Endothelial cell (in vitro differentiated cells): ENCODE data around the gene DNAH17. TPM values are rescaled to one million over a fixed set of nuclear protein-coding genes. Genes with fewer than 3 reads are reported as not detected.
"Not testable (repeated sequence)": the region's sequence is repeated elsewhere in the genome, so short reads cannot be mapped to it uniquely, and the experiment has no call there.

ENCODE experiments used
- DNase-seq: peaks from one replicate; pipeline ENCODE4 v3.0.0; 2021; ENCODE audit warnings: low spot score
- H3K27ac Mint-ChIP-seq: one replicate; pipeline ENCODE4 v1.8.0; 2021; ENCODE audit warnings: mixed read lengths, inconsistent platforms; ENCODE audit not compliant: unreplicated experiment
- H3K27me3 Mint-ChIP-seq: one replicate; pipeline ENCODE4 v1.8.0; 2021; ENCODE audit warnings: mild to moderate bottlenecking, moderate library complexity, mixed read lengths, inconsistent platforms; ENCODE audit not compliant: unreplicated experiment
- H3K36me3 Mint-ChIP-seq: one replicate; pipeline ENCODE4 v1.8.0; 2021; ENCODE audit warnings: mild to moderate bottlenecking, low read depth, mixed read lengths, inconsistent platforms; ENCODE audit not compliant: unreplicated experiment
- H3K4me1 Mint-ChIP-seq: one replicate; pipeline ENCODE4 v1.8.0; 2021; ENCODE audit warnings: mild to moderate bottlenecking, mixed read lengths, inconsistent platforms; ENCODE audit not compliant: unreplicated experiment
- H3K4me3 Mint-ChIP-seq: one replicate; pipeline ENCODE4 v1.8.0; 2021; ENCODE audit warnings: mild to moderate bottlenecking, mixed read lengths, inconsistent platforms; ENCODE audit not compliant: unreplicated experiment
- H3K9me3 Mint-ChIP-seq: one replicate; pipeline ENCODE4 v1.8.0; 2021; ENCODE audit warnings: mixed read lengths, inconsistent platforms; ENCODE audit not compliant: unreplicated experiment
- total RNA-seq: library from RNA; stranded (reverse); fragmentation: NEBNext Ultra II Directional; extraction: Animal tissue kit (Norgen Biotek cat#: 25700); gene quantifications from one replicate; pipeline ENCODE4 v1.2.1, GENCODE V29; 2021; ENCODE audit not compliant: unreplicated experiment
- TF ChIP-seq, protein P1 (sequence below): fragments of 200-600 bp; sonication (generic); IDR thresholded peaks from one replicate; pipeline ENCODE4 v1.5.0; 2021; ENCODE audit warnings: antibody characterized with exemption; ENCODE audit not compliant: unreplicated experiment

DNAH17 gene
- total RNA-seq, 1 donor from 2014 or later: 1.0 TPM

DNA sequence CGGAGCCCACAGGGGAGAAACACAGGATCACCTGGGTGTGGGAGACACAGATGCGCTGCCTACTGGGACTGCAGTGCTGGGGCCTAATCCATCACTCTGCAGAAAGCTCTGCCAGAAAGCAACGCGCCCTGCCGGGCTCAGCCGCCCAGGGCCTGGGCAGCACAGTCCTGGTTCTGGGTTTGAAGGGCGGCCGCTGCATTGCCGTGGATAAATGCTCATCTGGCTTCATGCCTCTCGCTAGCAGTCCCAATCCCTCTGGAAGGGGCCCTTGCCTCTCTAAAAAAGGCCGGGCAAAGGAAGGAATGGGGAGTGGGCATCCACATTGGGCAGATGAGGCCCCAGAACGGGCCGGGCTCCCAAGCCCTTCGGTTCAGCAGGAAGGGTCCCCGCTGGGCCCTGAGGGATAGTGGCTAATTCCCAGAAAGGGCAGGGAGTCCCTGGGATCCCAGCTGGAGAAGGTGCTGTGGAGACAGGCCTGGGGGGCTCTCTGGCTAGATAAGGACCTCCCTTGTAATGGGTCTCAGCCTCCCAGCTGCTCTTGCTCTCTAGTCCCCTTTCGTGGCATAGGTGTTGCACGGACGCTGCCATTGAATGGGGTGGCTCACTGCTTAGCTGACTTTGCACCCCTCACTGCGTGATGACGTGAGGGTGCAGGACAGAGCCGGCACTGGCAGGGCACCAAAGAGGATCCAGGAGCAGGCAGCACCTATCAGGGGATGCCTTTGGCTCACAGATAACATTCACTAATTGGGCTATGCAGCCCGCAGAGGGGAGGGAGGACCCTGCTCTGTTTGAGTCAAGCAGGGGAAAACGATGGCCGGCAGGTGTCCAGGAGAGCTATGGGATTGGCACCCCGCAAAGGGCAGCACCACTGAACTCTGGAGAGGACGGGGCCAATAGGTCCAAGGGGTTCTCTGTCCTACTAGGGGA is 110.1 kb downstream of the DNAH17 start:
- no peak for DNase-seq
- Mint-ChIP-seq H3K9me3 (no peaks in the 10 kb centered on the region), H3K4me3 (no peak overlapping the region), H3K27ac (no peak overlapping the region), H3K36me3 (no peaks in the 10 kb centered on the region), H3K27me3 (peaks cover 4% of the 10 kb centered on the region), H3K4me1 (no peaks in the 10 kb centered on the region)
- TF ChIP-seq, protein P1, sequence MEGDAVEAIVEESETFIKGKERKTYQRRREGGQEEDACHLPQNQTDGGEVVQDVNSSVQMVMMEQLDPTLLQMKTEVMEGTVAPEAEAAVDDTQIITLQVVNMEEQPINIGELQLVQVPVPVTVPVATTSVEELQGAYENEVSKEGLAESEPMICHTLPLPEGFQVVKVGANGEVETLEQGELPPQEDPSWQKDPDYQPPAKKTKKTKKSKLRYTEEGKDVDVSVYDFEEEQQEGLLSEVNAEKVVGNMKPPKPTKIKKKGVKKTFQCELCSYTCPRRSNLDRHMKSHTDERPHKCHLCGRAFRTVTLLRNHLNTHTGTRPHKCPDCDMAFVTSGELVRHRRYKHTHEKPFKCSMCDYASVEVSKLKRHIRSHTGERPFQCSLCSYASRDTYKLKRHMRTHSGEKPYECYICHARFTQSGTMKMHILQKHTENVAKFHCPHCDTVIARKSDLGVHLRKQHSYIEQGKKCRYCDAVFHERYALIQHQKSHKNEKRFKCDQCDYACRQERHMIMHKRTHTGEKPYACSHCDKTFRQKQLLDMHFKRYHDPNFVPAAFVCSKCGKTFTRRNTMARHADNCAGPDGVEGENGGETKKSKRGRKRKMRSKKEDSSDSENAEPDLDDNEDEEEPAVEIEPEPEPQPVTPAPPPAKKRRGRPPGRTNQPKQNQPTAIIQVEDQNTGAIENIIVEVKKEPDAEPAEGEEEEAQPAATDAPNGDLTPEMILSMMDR: no peak

DNA sequence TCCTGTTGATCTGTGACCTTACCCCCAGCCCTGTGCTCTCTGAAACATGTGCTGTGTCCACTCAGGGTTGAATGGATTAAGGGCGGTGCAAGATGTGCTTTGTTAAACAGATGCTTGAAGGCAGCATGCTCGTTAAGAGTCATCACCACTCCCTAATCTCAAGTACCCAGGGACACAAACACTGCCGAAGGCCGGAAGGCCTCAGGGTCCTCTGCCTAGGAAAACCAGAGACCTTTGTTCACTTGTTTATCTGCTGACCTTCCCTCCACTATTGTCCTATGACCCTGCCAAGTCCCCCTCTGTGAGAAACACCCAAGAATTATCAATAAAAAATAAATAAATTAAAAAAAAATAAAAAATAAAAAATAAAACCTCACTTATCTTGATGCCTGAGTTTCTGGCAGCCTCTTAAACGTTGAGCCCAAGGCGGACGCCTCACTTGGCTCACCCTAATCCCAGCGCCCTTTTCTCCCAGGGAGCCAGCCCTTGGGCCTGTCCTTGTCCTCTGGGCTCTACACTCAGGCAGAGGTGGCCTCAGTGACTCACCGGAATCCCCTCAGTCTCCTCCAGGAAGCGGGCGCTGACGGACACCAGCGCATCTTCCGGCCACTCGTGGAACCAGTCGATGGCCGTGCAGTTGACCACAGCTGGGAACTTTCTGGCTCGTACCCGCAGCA is 110.9 kb downstream of the DNAH17 start:
- not testable (repeated sequence) for DNase-seq, H3K27me3 Mint-ChIP-seq, H3K36me3 Mint-ChIP-seq, H3K9me3 Mint-ChIP-seq, H3K4me3 Mint-ChIP-seq, H3K4me1 Mint-ChIP-seq, H3K27ac Mint-ChIP-seq

DNA sequence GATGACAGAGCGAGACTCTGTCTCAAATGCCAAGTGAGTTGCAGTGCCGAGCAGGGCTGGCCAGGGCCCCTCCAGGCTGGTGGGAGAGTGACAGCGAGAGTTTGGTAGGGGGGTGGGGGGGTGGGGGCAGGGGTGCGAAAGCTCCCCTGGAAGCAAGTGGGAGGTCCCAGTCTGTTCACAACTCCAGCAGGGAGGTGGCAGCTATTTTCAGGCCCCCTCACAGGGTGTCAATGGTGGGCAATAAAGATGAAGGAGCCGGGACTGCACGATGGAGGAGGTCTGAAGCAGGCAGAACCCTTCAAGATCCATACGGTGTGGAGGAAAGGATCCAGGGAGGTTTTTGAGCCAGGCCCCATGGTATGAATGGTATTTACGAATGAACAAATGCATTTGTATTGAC is 115.0 kb downstream of the DNAH17 start:
- Mint-ChIP-seq H3K9me3 (no peaks in the 10 kb centered on the region), H3K36me3 (no peaks in the 10 kb centered on the region), H3K27ac (no peak overlapping the region), H3K4me3 (no peak overlapping the region), H3K4me1 (no peaks in the 10 kb centered on the region), H3K27me3 (peaks cover 5% of the 10 kb centered on the region)
- DNase-seq: no peak
- TF ChIP-seq, protein P1: no peak

DNA sequence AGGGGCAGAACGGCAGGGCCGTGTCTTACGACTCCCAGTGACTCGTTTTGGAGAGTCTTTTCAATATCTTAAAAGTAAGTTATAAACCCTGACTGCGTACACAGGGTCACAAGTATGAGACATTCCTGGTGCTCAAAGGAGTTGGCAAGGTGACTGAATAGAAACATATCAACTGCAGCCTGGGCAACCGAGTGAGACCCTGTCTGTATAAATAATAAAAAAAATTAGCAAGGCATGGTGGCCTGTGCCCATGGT is 115.5 kb downstream of the DNAH17 start:
- Mint-ChIP-seq H3K27ac (no peak overlapping the region), H3K9me3 (no peaks in the 10 kb centered on the region), H3K27me3 (peaks cover 5% of the 10 kb centered on the region), H3K4me3 (no peak overlapping the region), H3K36me3 (no peaks in the 10 kb centered on the region), H3K4me1 (no peaks in the 10 kb centered on the region)
- TF ChIP-seq, protein P1: no peak
- no peak for DNase-seq

DNA sequence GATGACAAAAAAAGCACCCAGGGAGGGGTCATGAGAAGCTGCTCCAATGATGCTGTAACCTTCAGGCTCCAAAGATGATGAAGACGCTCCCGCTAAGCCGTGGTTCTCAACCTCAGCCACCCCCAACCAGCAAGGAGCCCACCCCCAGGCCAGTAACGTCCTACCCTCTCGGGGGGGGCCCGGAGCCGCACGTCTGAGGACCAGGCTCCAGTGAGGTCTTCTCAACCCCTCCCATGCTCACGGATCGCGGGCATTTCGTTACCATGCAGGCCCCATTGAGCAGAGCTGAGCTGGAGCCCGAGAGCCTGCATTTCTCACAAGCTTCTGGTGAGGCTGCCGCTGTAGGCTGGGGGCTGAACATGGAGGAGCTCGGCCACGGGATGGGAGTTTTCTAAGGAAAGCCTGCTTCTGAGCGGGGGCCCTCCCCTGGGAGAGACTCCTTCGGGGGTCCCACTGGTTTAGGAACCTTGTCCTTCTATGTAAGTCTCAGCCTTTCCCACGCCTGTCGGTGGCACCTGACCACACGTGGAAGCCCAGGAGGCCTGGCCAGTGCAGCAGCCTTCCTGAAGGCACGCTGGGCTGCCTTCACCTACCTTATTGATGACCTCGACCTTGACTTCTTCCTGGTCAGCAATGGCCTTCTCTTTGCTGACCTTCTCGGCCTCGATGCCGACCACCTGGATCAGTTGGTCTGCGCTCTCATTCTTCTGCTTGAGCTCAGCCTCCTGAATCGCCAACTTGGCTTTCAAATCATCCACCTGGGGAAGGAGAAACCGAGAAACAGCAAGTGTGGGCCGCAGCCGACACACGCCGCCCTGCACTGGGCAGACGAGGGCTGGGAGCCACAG is 116.0 kb downstream of the DNAH17 start:
- no peak for DNase-seq
- TF ChIP-seq, protein P1: no peak
- Mint-ChIP-seq H3K4me1 (no peaks in the 10 kb centered on the region), H3K27me3 (peaks cover 10% of the 10 kb centered on the region), H3K4me3 (no peak overlapping the region), H3K27ac (peak overlapping the region; percentile 16), H3K36me3 (no peaks in the 10 kb centered on the region), H3K9me3 (no peaks in the 10 kb centered on the region)
